Activated CD8-positive, alpha-beta memory T cell treated with anti-CD3 and anti-CD28 coated beads for 36 hours (primary cell): Measurements from ENCODE around the gene NLN. TPM values are rescaled to one million over a fixed set of nuclear protein-coding genes. Genes with fewer than 3 reads are reported as not detected.
"Not testable (repeated sequence)": the region's sequence is repeated elsewhere in the genome, so short reads cannot be mapped to it uniquely, and the experiment has no call there.

Source experiments
- CTCF ChIA-PET: fragments of 350-600 bp; sonication (Branson Sonifier 250); formaldehyde crosslinking; loops from one replicate; lab custom pipeline; 2021; ENCODE audit warnings: antibody characterized with exemption; lab: Charles Lee
- POLR2A ChIA-PET: fragments of 350-600 bp; sonication (Branson Sonifier 250); formaldehyde crosslinking; loops from one replicate; lab custom pipeline; 2021; ENCODE audit warnings: antibody characterized with exemption; lab: Charles Lee
- total RNA-seq, 2 experiments: library from RNA; stranded (reverse); gene quantifications; one replicate each; pipeline ENCODE4 v1.2.3, GENCODE V29; 2021

The NLN gene
- 10 to 100 TPM; 33.4 to 38.3 TPM for total RNA-seq

GRCh38 chr5:65721720-65722574 lies at the start of gene NLN, which contains the start of gene SGTB:
Gene NLN, plus strand, starts transcription at chr5:65722205. Its CDS starts 169 bp downstream, at chr5:65722374.
Gene SGTB, minus strand, starts transcription at chr5:65722109. Its CDS starts 1,302 bp downstream, at chr5:65720807.
- ChIA-PET POLR2A (interaction anchor here (0.7 to 1.0 kb wide), 3 partner anchors 159 to 281 kb away, joined by 3 to 5 read pairs (median 4); partner anchors contain the start of genes CENPK and PPWD1), CTCF (interaction anchor here (1.0 kb wide), 1 partner anchor 14 kb away, joined by 3 read pairs; no protein-coding TSS in a partner anchor)

- POLR2A ChIA-PET: no interaction called here
- CTCF ChIA-PET: no interaction called here
Observed at GRCh38 chr5:65672796-65673195, 49.2 kb upstream of the NLN start.

GRCh38 chr5:65674749-65675148 lies 47.3 kb upstream of the NLN start:
- CTCF ChIA-PET: no interaction called here
- POLR2A ChIA-PET: no interaction called here

- POLR2A ChIA-PET, CTCF ChIA-PET: not testable (repeated sequence)
Observed at GRCh38 chr5:65676056-65676455, 45.9 kb upstream of the NLN start.

- POLR2A ChIA-PET: no interaction called here
- CTCF ChIA-PET: no interaction called here
Observed at GRCh38 chr5:65682148-65682547, 39.9 kb upstream of the NLN start.

- POLR2A ChIA-PET: no interaction called here
Observed at GRCh38 chr5:65693121-65693520, 28.9 kb upstream of the NLN start.

GRCh38 chr5:65695162-65695755 lies 26.7 kb upstream of the NLN start:
- CTCF ChIA-PET: no interaction called here
- POLR2A ChIA-PET: no interaction called here

More at GRCh38 chr5:65693121-65693520, 28.9 kb upstream of the NLN start:
- CTCF ChIA-PET: interaction anchor here (0.6 kb wide), 1 partner anchor 1034 kb away, joined by 5 read pairs; no protein-coding TSS in a partner anchor

GRCh38 chr5:65695896-65696295 lies 26.1 kb upstream of the NLN start:
- ChIA-PET CTCF (no interaction called here), POLR2A (interaction anchor here (0.7 kb wide), 1 partner anchor 51 kb away, joined by 3 read pairs; no protein-coding TSS in a partner anchor)

- ChIA-PET CTCF (no interaction called here), POLR2A (no interaction called here)
Observed at GRCh38 chr5:65696892-65697291, 25.1 kb upstream of the NLN start.

GRCh38 chr5:65699338-65699737 lies 22.7 kb upstream of the NLN start:
- ChIA-PET CTCF (no interaction called here), POLR2A (no interaction called here)

GRCh38 chr5:65702036-65702435 lies 20.0 kb upstream of the NLN start:
- CTCF ChIA-PET: interaction anchor here (0.7 kb wide), 1 partner anchor 119 kb away, joined by 4 read pairs; no protein-coding TSS in a partner anchor
- POLR2A ChIA-PET: no interaction called here

GRCh38 chr5:65704621-65705239 lies 17.3 kb upstream of the NLN start:
- ChIA-PET POLR2A (no interaction called here), CTCF (no interaction called here)

GRCh38 chr5:65707663-65708062 lies 14.3 kb upstream of the NLN start:
- POLR2A ChIA-PET: no interaction called here
- CTCF ChIA-PET: interaction anchor here (1.2 kb wide), 1 partner anchor 14 kb away, joined by 3 read pairs; the partner anchor contains the start of genes NLN and SGTB

- CTCF ChIA-PET: interaction anchor here (0.6 to 1.2 kb wide), 2 partner anchors 13 to 367 kb away, joined by 3 read pairs; partner anchors contain the start of genes NLN and SGTB
- POLR2A ChIA-PET: no interaction called here
Observed at GRCh38 chr5:65708145-65708544, 13.9 kb upstream of the NLN start.

- CTCF ChIA-PET: no interaction called here
- POLR2A ChIA-PET: no interaction called here
Observed at GRCh38 chr5:65718576-65719310, 3.3 kb upstream of the NLN start.

- ChIA-PET CTCF (interaction anchor here (0.6 to 1.0 kb wide), 2 partner anchors 14 to 93 kb away, joined by 3 read pairs; no protein-coding TSS in a partner anchor), POLR2A (interaction anchor here (0.7 kb wide), 2 partner anchors 206 to 282 kb away, joined by 3 to 5 read pairs; no protein-coding TSS in a partner anchor)
Observed at GRCh38 chr5:65721050-65721719, 820 bp upstream of the NLN start.

- ChIA-PET POLR2A (interaction anchor here (1.0 kb wide), 1 partner anchor 160 kb away, joined by 4 read pairs; the partner anchor contains the start of genes CENPK and PPWD1), CTCF (no interaction called here)
Observed at GRCh38 chr5:65722575-65723403, 784 bp downstream of the NLN start.
